ENCODE results near the gene SEMA3E. TPM values are rescaled to one million over a fixed set of nuclear protein-coding genes. Genes with fewer than 3 reads are reported as not detected.

SEMA3E gene
- total RNA-seq, 1 experiment from 2014 or later: 2.5 TPM

- no peaks in the 10 kb centered on the region for H3K36me3 Mint-ChIP-seq
- no peak for TF ChIP-seq ZNF532 (CRISPR knock-in tag; IDR thresholded peaks at IDR 0.05; ENCODE audit: borderline replicate concordance)
- TF ChIP-seq E2F1 (CRISPR knock-in tag; IDR thresholded peaks at IDR 0.05): no peak
- TF ChIP-seq CBFB (CRISPR knock-in tag; IDR thresholded peaks at IDR 0.05; ENCODE audit: low read depth): no peak
- TF ChIP-seq ZNF671 (CRISPR knock-in tag; IDR thresholded peaks at IDR 0.05): no peak
- TF ChIP-seq ZNF425 (CRISPR knock-in tag; conservative IDR thresholded peaks at IDR 0.05): no peak
- no peak for TF ChIP-seq ETV6 (CRISPR knock-in tag; IDR thresholded peaks at IDR 0.05)
- no peak for TF ChIP-seq NFE2L1 (CRISPR knock-in tag; IDR thresholded peaks at IDR 0.05)
- no peak for TF ChIP-seq PREB (CRISPR knock-in tag; IDR thresholded peaks at IDR 0.05; ENCODE audit: borderline replicate concordance)
- no peak for TF ChIP-seq NR1H2 (CRISPR knock-in tag; IDR thresholded peaks at IDR 0.05)
- TF ChIP-seq PRDM15 (CRISPR knock-in tag; IDR thresholded peaks at IDR 0.05): no peak
- TF ChIP-seq ZNF281 (CRISPR knock-in tag; IDR thresholded peaks at IDR 0.05): no peak
- no peak for TF ChIP-seq ATF1 (CRISPR knock-in tag; IDR thresholded peaks at IDR 0.05)
- TF ChIP-seq MYBL2 (CRISPR knock-in tag; IDR thresholded peaks at IDR 0.05): no peak
- TF ChIP-seq SMAD3 (CRISPR knock-in tag; IDR thresholded peaks at IDR 0.05; ENCODE audit: borderline replicate concordance): no peak
- no peak for TF ChIP-seq NR3C1 (CRISPR knock-in tag; conservative IDR thresholded peaks at IDR 0.05; ENCODE audit: low read depth)
- TF ChIP-seq E2F5 (CRISPR knock-in tag; IDR thresholded peaks at IDR 0.05): no peak
- no peak for ATAC-seq
- ChIA-PET POLR2A (no interaction called here), CTCF (no interaction called here)
- peaks cover 33% of the 10 kb centered on the region for H3K27me3 Mint-ChIP-seq (ENCODE audit: low read depth)
- DNase-seq (ENCODE audit: low spot score): no peak
- H3K4me1 Mint-ChIP-seq: peaks cover 52% of the 10 kb centered on the region
- H3K4me3 Mint-ChIP-seq: no peak overlapping the region
- H3K27ac Mint-ChIP-seq: no peak overlapping the region
- no peaks in the 10 kb centered on the region for H3K9me3 Mint-ChIP-seq
These were observed 32.4 kb upstream of the SEMA3E start for GRCh38 chr7:83681200-83681778.
